ENCODE measurements around the gene MIER3. TPM values are rescaled to one million over a fixed set of nuclear protein-coding genes. Genes with fewer than 3 reads are reported as not detected.

The MIER3 gene
- total RNA-seq, 4 donors from 2014 or later, result 8.8 to 111 (median 60.8) TPM

- intact Hi-C loops (cut with DNase I; ENCODE audit: low total_unique reads), result loop anchor here (2.0 kb wide), 1 partner anchor 269 kb away; no protein-coding TSS in a partner anchor
- TF ChIP-seq POLR2AphosphoS5 (IDR thresholded peaks at IDR 0.05), result no peak
- no peak for TF ChIP-seq POLR2A (IDR thresholded peaks at IDR 0.05)
- no peak for TF ChIP-seq EP300 (IDR thresholded peaks at IDR 0.05; ENCODE audit: low read depth)
- TF ChIP-seq CTCF (IDR thresholded peaks at IDR 0.05), result no peak
- peaks cover 2% of the 10 kb centered on the region for H3K27me3 ChIP-seq
- peak overlapping the region; percentile 74 to 96 (median 88) for H3K4me3 ChIP-seq
- peaks cover 4 to 31% (median 14%) of the 10 kb centered on the region in 4 donors for H3K4me1 ChIP-seq
- H3K9me3 ChIP-seq, result no peaks in the 10 kb centered on the region
- DNase-seq, result peak; percentile 33
- peak overlapping the region; percentile 89 to 94 (median 94) for H3K27ac ChIP-seq
- 0% methylated on average over 31 of the region's 85 CpGs; no CpG with 5 or more reads in 1 of the 2 donors for WGBS, 2 donors (ENCODE audit: low coverage in 1 of 2)
- in situ Hi-C loops (cut with MboI; ENCODE audit: low pct_ligation_motif_present in 1 of 4, low pct_unique_long_range_greater_than_20kb in 1 of 4, low sequenced_read_pairs in 3 of 4), result no loop called here
- H3K36me3 ChIP-seq, result peaks cover 0 to 7% (median under 1%) of the 10 kb centered on the region in 4 donors
These were observed 587 bp downstream of the MIER3 start for GRCh38 chr5:56951126-56951945.

- intact Hi-C loops (cut with DNase I; ENCODE audit: low total_unique reads) (loop anchor here (2.0 kb wide), 1 partner anchor 270 kb away; no protein-coding TSS in a partner anchor), in situ Hi-C loops (cut with MboI; ENCODE audit: low pct_ligation_motif_present in 1 of 4, low pct_unique_long_range_greater_than_20kb in 1 of 4, low sequenced_read_pairs in 3 of 4) (no loop called here)
- peak overlapping the region; percentile 74 to 96 (median 88) for H3K4me3 ChIP-seq
- peaks cover 2% of the 10 kb centered on the region for H3K27me3 ChIP-seq
- no peaks in the 10 kb centered on the region for H3K9me3 ChIP-seq
- 0% methylated on average over 2 to 33 of the region's 33 CpGs for WGBS, 2 donors (ENCODE audit: low coverage in 1 of 2)
- peak; percentile 76 for DNase-seq
- H3K36me3 ChIP-seq, result peaks cover 0 to 13% (median 3%) of the 10 kb centered on the region in 4 donors
- H3K4me1 ChIP-seq, result peaks cover 4 to 34% (median 14%) of the 10 kb centered on the region in 4 donors
- TF ChIP-seq CTCF (IDR thresholded peaks at IDR 0.05) (no peak), POLR2AphosphoS5 (IDR thresholded peaks at IDR 0.05) (peak in 2 of 3 donors; percentile 30 to 47), POLR2A (IDR thresholded peaks at IDR 0.05) (peak; percentile 41), EP300 (IDR thresholded peaks at IDR 0.05; ENCODE audit: low read depth) (no peak)
- H3K27ac ChIP-seq, result peak overlapping the region; percentile 89 to 94 (median 94)
These were observed 1.2 kb downstream of the MIER3 start for GRCh38 chr5:56950626-56951125.

- no peak for DNase-seq
- no peak overlapping the region for H3K27ac ChIP-seq
- intact Hi-C loops (cut with DNase I; ENCODE audit: low total_unique reads), result no loop called here
- in situ Hi-C loops (cut with MboI; ENCODE audit: low pct_ligation_motif_present in 1 of 4, low pct_unique_long_range_greater_than_20kb in 1 of 4, low sequenced_read_pairs in 3 of 4), result no loop called here
- no peak overlapping the region for H3K4me3 ChIP-seq
- H3K27me3 ChIP-seq, result no peaks in the 10 kb centered on the region
- no peaks in the 10 kb centered on the region for H3K9me3 ChIP-seq
- TF ChIP-seq POLR2AphosphoS5 (IDR thresholded peaks at IDR 0.05) (no peak), POLR2A (IDR thresholded peaks at IDR 0.05) (no peak), CTCF (IDR thresholded peaks at IDR 0.05) (no peak), EP300 (IDR thresholded peaks at IDR 0.05; ENCODE audit: low read depth) (no peak)
- peaks cover 0 to 29% (median 9%) of the 10 kb centered on the region in 4 donors for H3K4me1 ChIP-seq
- H3K36me3 ChIP-seq, result peaks cover 0 to 42% (median 12%) of the 10 kb centered on the region in 4 donors
These were observed 4.9 kb downstream of the MIER3 start for GRCh38 chr5:56947052-56947451.

DNA sequence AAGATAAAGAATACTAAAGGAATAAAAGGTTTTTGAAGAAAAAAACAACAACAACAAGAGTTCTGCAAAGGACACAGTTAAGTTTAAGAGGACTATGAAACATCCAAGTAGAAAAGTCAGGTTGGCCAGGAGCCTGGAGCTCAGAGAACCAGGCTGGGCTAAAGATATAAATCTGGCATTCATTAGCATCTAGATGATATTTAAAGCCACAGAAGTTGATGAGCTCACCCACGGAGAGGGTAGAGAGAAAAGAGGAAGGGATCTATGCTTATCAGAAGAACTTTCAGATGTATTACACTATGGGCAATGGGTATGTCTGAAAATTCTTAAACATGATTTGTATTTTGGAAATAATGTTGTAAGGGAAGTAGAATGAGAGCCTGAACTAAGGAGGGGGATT lies 9.9 kb downstream of the MIER3 start:
- Histone ChIP-seq H3K36me3 (peaks cover 0 to 59% (median 23%) of the 10 kb centered on the region in 4 donors), H3K9me3 (no peaks in the 10 kb centered on the region), H3K27ac (no peak overlapping the region), H3K4me3 (no peak overlapping the region), H3K4me1 (peaks cover 0 to 4% (median 0%) of the 10 kb centered on the region in 4 donors), H3K27me3 (no peaks in the 10 kb centered on the region)
- in situ Hi-C loops (cut with MboI; ENCODE audit: low pct_ligation_motif_present in 1 of 4, low pct_unique_long_range_greater_than_20kb in 1 of 4, low sequenced_read_pairs in 3 of 4) (no loop called here), intact Hi-C loops (cut with DNase I; ENCODE audit: low total_unique reads) (no loop called here)
- WGBS, 2 donors (ENCODE audit: low coverage in 1 of 2), result 54 to 57% methylated on average over 1 of the region's 1 CpG
- DNase-seq, result no peak
- TF ChIP-seq CTCF (IDR thresholded peaks at IDR 0.05) (no peak), EP300 (IDR thresholded peaks at IDR 0.05; ENCODE audit: low read depth) (no peak), POLR2AphosphoS5 (IDR thresholded peaks at IDR 0.05) (no peak), POLR2A (IDR thresholded peaks at IDR 0.05) (no peak)

Measured in transverse colon (tissue), 4 donors.